Mesothelial cell of epicardium (in vitro differentiated cells): Measurements from ENCODE around the gene SEMA4D. TPM values are rescaled to one million over a fixed set of nuclear protein-coding genes. Genes with fewer than 3 reads are reported as not detected.

Experiments
- DNase-seq, 2 experiments: peaks; one replicate each; pipeline ENCODE4 v3.0.0; 2021; ENCODE audit warnings: low spot score in 2 of 2; ENCODE audit not compliant: unreplicated experiment in 2 of 2
- H3K27ac Mint-ChIP-seq: 2 replicates; pipeline ENCODE4 v1.8.0; 2021; ENCODE audit warnings: mixed read lengths
- H3K27me3 Mint-ChIP-seq: 2 replicates; pipeline ENCODE4 v1.8.0; 2021; ENCODE audit warnings: low read depth, mixed read lengths
- H3K36me3 Mint-ChIP-seq: 2 replicates; pipeline ENCODE4 v1.8.0; 2021; ENCODE audit warnings: mixed read lengths
- H3K4me1 Mint-ChIP-seq: 2 replicates; pipeline ENCODE4 v1.8.0; 2021; ENCODE audit warnings: mixed read lengths
- H3K4me3 Mint-ChIP-seq: 2 replicates; pipeline ENCODE4 v1.8.0; 2021; ENCODE audit warnings: mild to moderate bottlenecking, moderate library complexity, mixed read lengths
- H3K9me3 Mint-ChIP-seq: 2 replicates; pipeline ENCODE4 v1.8.0; 2021; ENCODE audit warnings: mixed read lengths
- total RNA-seq: library from RNA; stranded (reverse); gene quantifications from 3 replicates; pipeline ENCODE4 v1.2.1, GENCODE V29; 2021
- TF ChIP-seq, protein P1 (sequence below): fragments of 200-600 bp; sonication (generic); IDR thresholded peaks from one replicate; pipeline ENCODE4 v1.5.0; 2021; ENCODE audit warnings: antibody characterized with exemption; ENCODE audit not compliant: unreplicated experiment

Gene SEMA4D
- total RNA-seq, 1 donor from 2014 or later = 44.7 TPM

DNA sequence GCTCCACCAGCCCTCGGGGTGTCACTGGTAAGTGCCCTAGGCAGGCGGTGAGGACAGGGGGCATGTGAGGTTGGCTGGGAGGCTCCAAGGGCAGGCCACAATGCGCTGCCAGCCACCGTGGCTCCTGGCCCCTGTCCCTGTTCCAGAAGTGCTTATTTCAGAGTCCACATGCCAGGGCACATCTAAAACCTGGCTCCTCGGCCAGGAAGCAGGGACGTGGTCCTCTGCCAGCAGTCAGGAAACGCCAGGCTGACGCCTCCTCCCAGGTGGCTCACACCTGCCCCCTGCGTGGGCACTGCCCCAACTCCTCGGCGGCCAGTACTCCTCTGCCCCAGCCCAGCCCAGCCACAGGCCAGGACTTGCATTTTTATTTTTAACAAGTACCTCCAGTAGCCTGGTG, 111.1 kb downstream of the SEMA4D start:
- no peak for DNase-seq
- no peaks in the 10 kb centered on the region for H3K4me1 Mint-ChIP-seq
- no peaks in the 10 kb centered on the region for H3K9me3 Mint-ChIP-seq
- no peak overlapping the region for H3K27ac Mint-ChIP-seq
- TF ChIP-seq, protein P1, sequence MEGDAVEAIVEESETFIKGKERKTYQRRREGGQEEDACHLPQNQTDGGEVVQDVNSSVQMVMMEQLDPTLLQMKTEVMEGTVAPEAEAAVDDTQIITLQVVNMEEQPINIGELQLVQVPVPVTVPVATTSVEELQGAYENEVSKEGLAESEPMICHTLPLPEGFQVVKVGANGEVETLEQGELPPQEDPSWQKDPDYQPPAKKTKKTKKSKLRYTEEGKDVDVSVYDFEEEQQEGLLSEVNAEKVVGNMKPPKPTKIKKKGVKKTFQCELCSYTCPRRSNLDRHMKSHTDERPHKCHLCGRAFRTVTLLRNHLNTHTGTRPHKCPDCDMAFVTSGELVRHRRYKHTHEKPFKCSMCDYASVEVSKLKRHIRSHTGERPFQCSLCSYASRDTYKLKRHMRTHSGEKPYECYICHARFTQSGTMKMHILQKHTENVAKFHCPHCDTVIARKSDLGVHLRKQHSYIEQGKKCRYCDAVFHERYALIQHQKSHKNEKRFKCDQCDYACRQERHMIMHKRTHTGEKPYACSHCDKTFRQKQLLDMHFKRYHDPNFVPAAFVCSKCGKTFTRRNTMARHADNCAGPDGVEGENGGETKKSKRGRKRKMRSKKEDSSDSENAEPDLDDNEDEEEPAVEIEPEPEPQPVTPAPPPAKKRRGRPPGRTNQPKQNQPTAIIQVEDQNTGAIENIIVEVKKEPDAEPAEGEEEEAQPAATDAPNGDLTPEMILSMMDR = no peak
- H3K27me3 Mint-ChIP-seq = no peaks in the 10 kb centered on the region
- peaks cover 22% of the 10 kb centered on the region for H3K36me3 Mint-ChIP-seq
- no peak overlapping the region for H3K4me3 Mint-ChIP-seq

- no peak overlapping the region for H3K4me3 Mint-ChIP-seq
- H3K36me3 Mint-ChIP-seq = peaks cover 22% of the 10 kb centered on the region
- no peaks in the 10 kb centered on the region for H3K4me1 Mint-ChIP-seq
- no peak overlapping the region for H3K27ac Mint-ChIP-seq
- DNase-seq = no peak
- no peaks in the 10 kb centered on the region for H3K9me3 Mint-ChIP-seq
- H3K27me3 Mint-ChIP-seq = no peaks in the 10 kb centered on the region
- TF ChIP-seq, protein P1 = no peak
These were observed 111.7 kb downstream of the SEMA4D start for GRCh38 chr9:89386206-89386605.

DNA sequence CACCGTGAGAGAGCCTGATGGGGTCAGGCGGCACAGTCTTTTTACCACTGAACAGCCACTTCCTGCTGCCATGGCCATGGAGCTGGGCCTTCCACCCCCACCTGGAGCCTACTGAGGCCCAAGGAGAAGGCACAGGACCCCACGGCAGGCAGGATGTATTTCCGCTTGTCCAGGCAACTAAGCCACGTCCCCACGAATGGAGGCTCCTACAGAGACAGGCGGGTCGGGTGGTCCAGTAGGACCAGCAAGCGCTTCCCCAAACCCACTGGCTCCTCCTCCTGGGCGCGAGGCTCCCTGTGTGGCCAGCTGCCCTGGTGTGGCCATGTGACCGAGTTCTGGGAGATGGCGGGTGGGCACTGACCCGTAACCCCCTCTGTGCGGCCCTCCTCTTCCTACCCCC, 113.1 kb downstream of the SEMA4D start:
- TF ChIP-seq, protein P1 = no peak
- Mint-ChIP-seq H3K9me3 (no peaks in the 10 kb centered on the region), H3K27me3 (no peaks in the 10 kb centered on the region), H3K4me3 (no peak overlapping the region), H3K27ac (no peak overlapping the region), H3K4me1 (no peaks in the 10 kb centered on the region), H3K36me3 (peaks cover 13% of the 10 kb centered on the region)
- DNase-seq = no peak

GRCh38 chr9:89383721-89384300, 114.1 kb downstream of the SEMA4D start:
- TF ChIP-seq, protein P1 = no peak
- DNase-seq = no peak
- H3K27ac Mint-ChIP-seq = no peak overlapping the region
- no peaks in the 10 kb centered on the region for H3K4me1 Mint-ChIP-seq
- H3K4me3 Mint-ChIP-seq = no peak overlapping the region
- H3K36me3 Mint-ChIP-seq = peaks cover 15% of the 10 kb centered on the region
- no peaks in the 10 kb centered on the region for H3K27me3 Mint-ChIP-seq
- H3K9me3 Mint-ChIP-seq = no peaks in the 10 kb centered on the region

DNA sequence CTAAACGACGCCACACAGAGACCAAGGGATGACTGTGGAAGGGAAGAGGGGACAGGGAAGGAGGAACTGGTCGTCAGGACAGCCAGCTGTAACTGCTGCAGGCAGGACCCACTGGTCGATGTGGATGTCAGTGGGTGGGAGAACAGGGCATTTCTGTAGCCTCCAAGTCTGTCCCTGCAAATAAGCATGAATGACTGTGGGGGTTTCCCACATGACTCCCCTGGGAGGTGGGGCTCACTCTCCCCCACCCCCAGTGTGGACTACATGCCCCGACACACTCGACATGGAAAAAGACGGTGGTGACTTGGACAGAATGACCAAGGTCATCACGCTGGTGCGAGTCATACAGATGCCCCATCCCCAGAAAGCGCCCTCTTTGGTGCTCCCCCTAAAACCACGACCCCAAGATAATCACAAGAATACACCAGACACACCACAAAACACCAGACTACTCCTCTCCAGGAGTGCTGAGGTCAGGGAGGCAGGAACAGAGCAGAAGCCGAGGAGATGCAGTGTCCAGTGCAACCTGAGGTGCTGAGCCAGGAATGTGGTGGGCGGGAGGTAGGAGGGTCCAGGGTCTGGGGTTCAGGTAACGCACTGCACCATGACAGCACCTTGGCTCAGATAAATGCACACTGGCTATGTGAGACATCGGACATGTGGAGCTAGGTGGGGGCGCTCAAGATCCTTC, 114.7 kb downstream of the SEMA4D start:
- Mint-ChIP-seq H3K36me3 (peaks cover 19% of the 10 kb centered on the region), H3K27ac (no peak overlapping the region), H3K9me3 (no peaks in the 10 kb centered on the region), H3K27me3 (no peaks in the 10 kb centered on the region), H3K4me1 (no peaks in the 10 kb centered on the region), H3K4me3 (no peak overlapping the region)
- TF ChIP-seq, protein P1 = no peak
- DNase-seq = no peak
